OCI-LY1 (cell line): ENCODE measurements around the gene RAPGEF4.

Source experiments
- CTCF ChIP-seq: fragments of 200-600 bp; sonication (generic), shearing (Covaris generic); IDR thresholded peaks from 2 replicates; pipeline ENCODE4 v1.5.1; 2017; ENCODE audit warnings: mild to moderate bottlenecking, antibody characterized with exemption, low read length, moderate library complexity, mixed read lengths
- EZH2 ChIP-seq: fragments of 200-600 bp; sonication (generic), shearing (Covaris generic); IDR thresholded peaks from 2 replicates; pipeline ENCODE4 v1.8.0; 2017; ENCODE audit warnings: borderline replicate concordance, mixed run types, mild to moderate bottlenecking, antibody characterized with exemption, low read length, moderate library complexity, mixed read lengths

DNA sequence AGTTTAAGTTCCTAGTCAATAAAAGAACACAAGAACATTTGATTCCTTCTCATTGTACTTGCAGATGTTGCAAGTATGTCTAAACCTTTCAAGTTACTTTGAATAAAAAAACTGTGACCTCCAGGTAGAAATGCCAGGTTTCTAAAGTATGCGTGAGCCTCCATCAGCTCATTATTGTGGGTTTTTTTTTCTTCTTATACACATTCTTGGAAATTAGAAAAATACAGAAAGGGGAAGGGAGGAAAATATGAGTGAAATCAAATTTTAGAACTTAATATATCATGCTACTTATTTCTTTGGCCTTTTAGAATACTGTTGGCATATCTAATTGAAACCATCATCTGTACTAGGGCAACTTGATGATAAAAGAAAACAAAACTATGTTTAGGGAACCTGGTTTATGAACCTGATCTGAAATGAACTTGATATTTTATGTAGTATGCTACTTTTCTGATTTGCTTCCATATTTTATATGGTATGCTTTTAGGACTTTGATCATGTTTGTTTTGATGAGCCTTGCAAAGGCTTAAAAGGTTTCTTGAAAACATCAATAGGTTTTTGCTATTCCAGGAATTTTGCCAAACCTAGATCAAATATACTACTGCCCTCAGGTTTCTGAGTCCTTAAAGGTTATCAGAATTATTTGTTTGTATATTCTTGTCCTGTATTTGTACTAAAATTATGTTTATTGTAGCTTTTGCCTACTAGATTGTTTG, 209.3 kb downstream of the RAPGEF4 start:
- TF ChIP-seq CTCF (no peak), EZH2 (no peak)
